WTC11 (cell line): Measurements from ENCODE around the gene DUSP1. TPM values are rescaled to one million over a fixed set of nuclear protein-coding genes. Genes with fewer than 3 reads are reported as not detected.
"Not testable (repeated sequence)": the region's sequence is repeated elsewhere in the genome, so short reads cannot be mapped to it uniquely, and the experiment has no call there.

Experiments used
- ATAC-seq: fragments of 200-7000 bp; cut with Tn5 transposase; 2 replicates; pipeline ENCODE4 v1.10.0; 2021; ENCODE audit warnings: mild to moderate bottlenecking, moderate library complexity
- CTCF ChIA-PET: fragments of 300-600 bp; sonication (Branson Sonifier 250); formaldehyde crosslinking; loops from one replicate; lab custom pipeline; 2021; ENCODE audit warnings: antibody characterized with exemption; lab: Charles Lee
- POLR2A ChIA-PET: fragments of 350-600 bp; sonication (Branson Sonifier 250); formaldehyde crosslinking; loops from one replicate; lab custom pipeline; 2021; ENCODE audit warnings: antibody characterized with exemption; lab: Charles Lee
- DNase-seq: peaks from one replicate; pipeline ENCODE4 v3.0.0; 2021; ENCODE audit warnings: low spot score
- H3K27ac Mint-ChIP-seq: 2 replicates; pipeline ENCODE4 v1.8.0; 2021; ENCODE audit warnings: mixed read lengths
- H3K27me3 Mint-ChIP-seq: 2 replicates; pipeline ENCODE4 v1.8.0; 2021; ENCODE audit warnings: low read depth, mild to moderate bottlenecking, moderate library complexity, mixed read lengths
- H3K36me3 Mint-ChIP-seq: 2 replicates; pipeline ENCODE4 v1.8.0; 2021; ENCODE audit warnings: mixed read lengths
- H3K4me1 Mint-ChIP-seq: 2 replicates; pipeline ENCODE4 v1.8.0; 2022; ENCODE audit warnings: mixed read lengths
- H3K4me3 Mint-ChIP-seq: 2 replicates; pipeline ENCODE4 v1.8.0; 2021; ENCODE audit warnings: mild to moderate bottlenecking, moderate library complexity, mixed read lengths
- H3K9me3 Mint-ChIP-seq: 2 replicates; pipeline ENCODE4 v1.8.0; 2021; ENCODE audit warnings: mixed read lengths
- ATF1 ChIP-seq: sonication (generic); formaldehyde crosslinking; IDR thresholded peaks from 2 replicates; pipeline ENCODE4 v1.8.1; 2023; ENCODE audit warnings: mild to moderate bottlenecking, moderate library complexity, missing genetic modification reagents
- CREB1 ChIP-seq: sonication (generic); formaldehyde crosslinking; IDR thresholded peaks from 2 replicates; pipeline ENCODE4 v1.8.0; 2023; ENCODE audit warnings: mild to moderate bottlenecking, missing genetic modification reagents
- CREM ChIP-seq: sonication (generic); formaldehyde crosslinking; IDR thresholded peaks from 2 replicates; pipeline ENCODE4 v1.8.1; 2022; ENCODE audit warnings: mild to moderate bottlenecking, missing genetic modification reagents, moderate library complexity
- FOXP1 ChIP-seq: sonication (generic); formaldehyde crosslinking; IDR thresholded peaks from 2 replicates; pipeline ENCODE4 v1.8.0; 2022; ENCODE audit warnings: missing genetic modification reagents, mild to moderate bottlenecking, moderate library complexity, borderline replicate concordance
- GTF2I ChIP-seq: fragments of 250-450 bp; sonication (Bioruptor Pico); conservative IDR thresholded peaks from 2 replicates; pipeline ENCODE4 v1.4.0; 2021; ENCODE audit warnings: mild to moderate bottlenecking
- IRF2 ChIP-seq: sonication (generic); formaldehyde crosslinking; IDR thresholded peaks from 2 replicates; pipeline ENCODE4 v1.8.0; 2022; ENCODE audit warnings: low read depth, missing genetic modification reagents, borderline replicate concordance
- NFATC4 ChIP-seq: fragments of 250-450 bp; sonication (Bioruptor Pico); IDR thresholded peaks from 2 replicates; pipeline ENCODE4 v1.9.0; 2021; ENCODE audit warnings: mild to moderate bottlenecking
- NR2C2 ChIP-seq: sonication (generic); formaldehyde crosslinking; IDR thresholded peaks from 2 replicates; pipeline ENCODE4 v1.8.0; 2022; ENCODE audit warnings: mild to moderate bottlenecking, missing genetic modification reagents
- NR3C1 ChIP-seq: sonication (generic); formaldehyde crosslinking; conservative IDR thresholded peaks from 2 replicates; pipeline ENCODE4 v1.8.1; 2023; ENCODE audit warnings: low read depth, mild to moderate bottlenecking, missing genetic modification reagents
- SMAD3 ChIP-seq: sonication (generic); formaldehyde crosslinking; IDR thresholded peaks from 2 replicates; pipeline ENCODE4 v1.8.0; 2022; ENCODE audit warnings: missing genetic modification reagents, mild to moderate bottlenecking, borderline replicate concordance
- ZBTB21 ChIP-seq: sonication (generic); formaldehyde crosslinking; IDR thresholded peaks from 2 replicates; pipeline ENCODE4 v1.8.1; 2023; ENCODE audit warnings: mild to moderate bottlenecking, missing genetic modification reagents, borderline replicate concordance
- total RNA-seq: library from RNA; stranded (reverse); gene quantifications from 3 replicates; pipeline ENCODE4 v1.2.3, GENCODE V29; 2021
- TF ChIP-seq, protein P1 (sequence below): sonication (generic); formaldehyde crosslinking; conservative IDR thresholded peaks from 2 replicates; pipeline ENCODE4 v1.8.1; 2023; ENCODE audit warnings: mild to moderate bottlenecking, low read depth, missing genetic modification reagents, moderate library complexity
- TF ChIP-seq, protein P2 (sequence below): sonication (generic); formaldehyde crosslinking; IDR thresholded peaks from 2 replicates; pipeline ENCODE4 v1.8.0; 2023; ENCODE audit warnings: mild to moderate bottlenecking, missing genetic modification reagents
- TF ChIP-seq, protein P3 (sequence below): sonication (generic); formaldehyde crosslinking; IDR thresholded peaks from 2 replicates; pipeline ENCODE4 v1.8.0; 2023; ENCODE audit warnings: missing genetic modification reagents, mild to moderate bottlenecking, borderline replicate concordance
- TF ChIP-seq, protein P4 (sequence below): sonication (generic); formaldehyde crosslinking; IDR thresholded peaks from 2 replicates; pipeline ENCODE4 v1.8.1; 2023; ENCODE audit warnings: mild to moderate bottlenecking, missing genetic modification reagents, borderline replicate concordance
- TF ChIP-seq, protein P5 (sequence below): sonication (generic); formaldehyde crosslinking; IDR thresholded peaks from 2 replicates; pipeline ENCODE4 v1.8.0; 2022; ENCODE audit warnings: mild to moderate bottlenecking, missing genetic modification reagents

DUSP1 gene
- total RNA-seq, 1 experiment from 2014 or later, result 9.5 TPM

DNA sequence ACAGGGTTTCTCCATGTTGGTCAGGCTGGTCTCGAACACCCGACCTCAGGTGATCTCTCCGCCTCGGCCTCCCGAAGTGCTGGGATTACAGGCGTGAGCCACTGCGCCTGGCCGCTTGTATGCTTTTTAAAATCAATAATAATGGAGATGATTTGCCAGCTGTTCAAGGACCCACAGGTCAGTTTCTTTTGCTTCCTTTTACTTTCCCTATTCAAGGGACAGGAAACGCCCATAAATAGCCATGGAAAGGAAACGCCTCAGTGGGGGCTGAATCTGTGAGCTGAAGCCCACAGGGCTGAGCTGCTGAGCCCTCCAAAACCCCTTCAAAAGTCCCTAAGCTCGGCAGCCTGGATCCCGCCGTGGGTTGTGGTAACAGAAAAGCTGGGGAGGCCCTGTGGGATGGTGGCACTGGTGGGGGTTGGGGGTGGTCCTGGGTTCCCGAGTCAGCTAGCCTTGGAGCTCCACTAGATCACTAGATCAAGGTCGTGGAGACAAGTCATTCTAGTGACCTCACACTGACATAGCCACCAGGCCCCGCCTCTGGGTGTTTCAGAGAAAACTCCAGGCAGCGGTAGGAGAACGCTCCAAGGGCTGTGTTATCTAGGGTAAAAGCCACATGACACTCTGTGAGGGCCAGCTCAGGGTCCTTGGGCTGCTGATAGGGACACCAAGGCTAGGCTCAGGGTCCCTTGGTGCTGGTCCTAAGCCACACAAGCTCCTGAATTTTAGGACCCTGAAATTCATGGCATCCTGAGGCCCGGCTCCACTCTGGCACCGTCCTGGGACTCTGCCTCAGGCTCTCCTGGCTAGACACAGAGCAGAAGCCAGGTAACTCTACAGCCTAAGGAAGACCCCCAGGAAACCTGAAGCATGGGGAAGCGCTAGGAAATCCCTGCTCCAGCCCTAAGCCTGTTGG, 18.0 kb upstream of the DUSP1 start:
- ATAC-seq (peak; percentile 41), DNase-seq (no peak)
- Mint-ChIP-seq H3K4me3 (no peak overlapping the region), H3K27ac (no peak overlapping the region), H3K36me3 (no peaks in the 10 kb centered on the region), H3K4me1 (peaks cover 5% of the 10 kb centered on the region; the same call in 1 of the 2 replicates), H3K9me3 (no peaks in the 10 kb centered on the region), H3K27me3 (peaks cover 5% of the 10 kb centered on the region; the same call in 1 of the 2 replicates)
- ChIA-PET CTCF (interaction anchor here (0.8 to 4.8 kb wide), 5 partner anchors 17 to 170 kb away, joined by 3 to 34 read pairs (median 4); partner anchors contain the start of genes DUSP1 and RPL26L1), POLR2A (interaction anchor here (0.5 to 0.7 kb wide), 2 partner anchors 19 to 212 kb away, joined by 3 to 4 read pairs; partner anchors contain the start of gene DUSP1)
- TF ChIP-seq GTF2I (CRISPR knock-in tag) (no peak), NR2C2 (CRISPR knock-in tag) (no peak), CREB1 (no peak), FOXP1 (no peak), CREM (CRISPR knock-in tag) (no peak), IRF2 (CRISPR knock-in tag) (no peak), NR3C1 (CRISPR knock-in tag) (no peak), SMAD3 (CRISPR knock-in tag) (no peak), NFATC4 (CRISPR knock-in tag) (no peak), ZBTB21 (no peak), ATF1 (CRISPR knock-in tag) (no peak)
- TF ChIP-seq, protein P1, sequence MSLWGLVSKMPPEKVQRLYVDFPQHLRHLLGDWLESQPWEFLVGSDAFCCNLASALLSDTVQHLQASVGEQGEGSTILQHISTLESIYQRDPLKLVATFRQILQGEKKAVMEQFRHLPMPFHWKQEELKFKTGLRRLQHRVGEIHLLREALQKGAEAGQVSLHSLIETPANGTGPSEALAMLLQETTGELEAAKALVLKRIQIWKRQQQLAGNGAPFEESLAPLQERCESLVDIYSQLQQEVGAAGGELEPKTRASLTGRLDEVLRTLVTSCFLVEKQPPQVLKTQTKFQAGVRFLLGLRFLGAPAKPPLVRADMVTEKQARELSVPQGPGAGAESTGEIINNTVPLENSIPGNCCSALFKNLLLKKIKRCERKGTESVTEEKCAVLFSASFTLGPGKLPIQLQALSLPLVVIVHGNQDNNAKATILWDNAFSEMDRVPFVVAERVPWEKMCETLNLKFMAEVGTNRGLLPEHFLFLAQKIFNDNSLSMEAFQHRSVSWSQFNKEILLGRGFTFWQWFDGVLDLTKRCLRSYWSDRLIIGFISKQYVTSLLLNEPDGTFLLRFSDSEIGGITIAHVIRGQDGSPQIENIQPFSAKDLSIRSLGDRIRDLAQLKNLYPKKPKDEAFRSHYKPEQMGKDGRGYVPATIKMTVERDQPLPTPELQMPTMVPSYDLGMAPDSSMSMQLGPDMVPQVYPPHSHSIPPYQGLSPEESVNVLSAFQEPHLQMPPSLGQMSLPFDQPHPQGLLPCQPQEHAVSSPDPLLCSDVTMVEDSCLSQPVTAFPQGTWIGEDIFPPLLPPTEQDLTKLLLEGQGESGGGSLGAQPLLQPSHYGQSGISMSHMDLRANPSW (CRISPR knock-in tag), result no peak
- TF ChIP-seq, protein P2, sequence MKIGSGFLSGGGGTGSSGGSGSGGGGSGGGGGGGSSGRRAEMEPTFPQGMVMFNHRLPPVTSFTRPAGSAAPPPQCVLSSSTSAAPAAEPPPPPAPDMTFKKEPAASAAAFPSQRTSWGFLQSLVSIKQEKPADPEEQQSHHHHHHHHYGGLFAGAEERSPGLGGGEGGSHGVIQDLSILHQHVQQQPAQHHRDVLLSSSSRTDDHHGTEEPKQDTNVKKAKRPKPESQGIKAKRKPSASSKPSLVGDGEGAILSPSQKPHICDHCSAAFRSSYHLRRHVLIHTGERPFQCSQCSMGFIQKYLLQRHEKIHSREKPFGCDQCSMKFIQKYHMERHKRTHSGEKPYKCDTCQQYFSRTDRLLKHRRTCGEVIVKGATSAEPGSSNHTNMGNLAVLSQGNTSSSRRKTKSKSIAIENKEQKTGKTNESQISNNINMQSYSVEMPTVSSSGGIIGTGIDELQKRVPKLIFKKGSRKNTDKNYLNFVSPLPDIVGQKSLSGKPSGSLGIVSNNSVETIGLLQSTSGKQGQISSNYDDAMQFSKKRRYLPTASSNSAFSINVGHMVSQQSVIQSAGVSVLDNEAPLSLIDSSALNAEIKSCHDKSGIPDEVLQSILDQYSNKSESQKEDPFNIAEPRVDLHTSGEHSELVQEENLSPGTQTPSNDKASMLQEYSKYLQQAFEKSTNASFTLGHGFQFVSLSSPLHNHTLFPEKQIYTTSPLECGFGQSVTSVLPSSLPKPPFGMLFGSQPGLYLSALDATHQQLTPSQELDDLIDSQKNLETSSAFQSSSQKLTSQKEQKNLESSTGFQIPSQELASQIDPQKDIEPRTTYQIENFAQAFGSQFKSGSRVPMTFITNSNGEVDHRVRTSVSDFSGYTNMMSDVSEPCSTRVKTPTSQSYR, result no peak
- TF ChIP-seq, protein P3, sequence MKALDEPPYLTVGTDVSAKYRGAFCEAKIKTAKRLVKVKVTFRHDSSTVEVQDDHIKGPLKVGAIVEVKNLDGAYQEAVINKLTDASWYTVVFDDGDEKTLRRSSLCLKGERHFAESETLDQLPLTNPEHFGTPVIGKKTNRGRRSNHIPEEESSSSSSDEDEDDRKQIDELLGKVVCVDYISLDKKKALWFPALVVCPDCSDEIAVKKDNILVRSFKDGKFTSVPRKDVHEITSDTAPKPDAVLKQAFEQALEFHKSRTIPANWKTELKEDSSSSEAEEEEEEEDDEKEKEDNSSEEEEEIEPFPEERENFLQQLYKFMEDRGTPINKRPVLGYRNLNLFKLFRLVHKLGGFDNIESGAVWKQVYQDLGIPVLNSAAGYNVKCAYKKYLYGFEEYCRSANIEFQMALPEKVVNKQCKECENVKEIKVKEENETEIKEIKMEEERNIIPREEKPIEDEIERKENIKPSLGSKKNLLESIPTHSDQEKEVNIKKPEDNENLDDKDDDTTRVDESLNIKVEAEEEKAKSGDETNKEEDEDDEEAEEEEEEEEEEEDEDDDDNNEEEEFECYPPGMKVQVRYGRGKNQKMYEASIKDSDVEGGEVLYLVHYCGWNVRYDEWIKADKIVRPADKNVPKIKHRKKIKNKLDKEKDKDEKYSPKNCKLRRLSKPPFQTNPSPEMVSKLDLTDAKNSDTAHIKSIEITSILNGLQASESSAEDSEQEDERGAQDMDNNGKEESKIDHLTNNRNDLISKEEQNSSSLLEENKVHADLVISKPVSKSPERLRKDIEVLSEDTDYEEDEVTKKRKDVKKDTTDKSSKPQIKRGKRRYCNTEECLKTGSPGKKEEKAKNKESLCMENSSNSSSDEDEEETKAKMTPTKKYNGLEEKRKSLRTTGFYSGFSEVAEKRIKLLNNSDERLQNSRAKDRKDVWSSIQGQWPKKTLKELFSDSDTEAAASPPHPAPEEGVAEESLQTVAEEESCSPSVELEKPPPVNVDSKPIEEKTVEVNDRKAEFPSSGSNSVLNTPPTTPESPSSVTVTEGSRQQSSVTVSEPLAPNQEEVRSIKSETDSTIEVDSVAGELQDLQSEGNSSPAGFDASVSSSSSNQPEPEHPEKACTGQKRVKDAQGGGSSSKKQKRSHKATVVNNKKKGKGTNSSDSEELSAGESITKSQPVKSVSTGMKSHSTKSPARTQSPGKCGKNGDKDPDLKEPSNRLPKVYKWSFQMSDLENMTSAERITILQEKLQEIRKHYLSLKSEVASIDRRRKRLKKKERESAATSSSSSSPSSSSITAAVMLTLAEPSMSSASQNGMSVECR (CRISPR knock-in tag), result no peak
- TF ChIP-seq, protein P4, sequence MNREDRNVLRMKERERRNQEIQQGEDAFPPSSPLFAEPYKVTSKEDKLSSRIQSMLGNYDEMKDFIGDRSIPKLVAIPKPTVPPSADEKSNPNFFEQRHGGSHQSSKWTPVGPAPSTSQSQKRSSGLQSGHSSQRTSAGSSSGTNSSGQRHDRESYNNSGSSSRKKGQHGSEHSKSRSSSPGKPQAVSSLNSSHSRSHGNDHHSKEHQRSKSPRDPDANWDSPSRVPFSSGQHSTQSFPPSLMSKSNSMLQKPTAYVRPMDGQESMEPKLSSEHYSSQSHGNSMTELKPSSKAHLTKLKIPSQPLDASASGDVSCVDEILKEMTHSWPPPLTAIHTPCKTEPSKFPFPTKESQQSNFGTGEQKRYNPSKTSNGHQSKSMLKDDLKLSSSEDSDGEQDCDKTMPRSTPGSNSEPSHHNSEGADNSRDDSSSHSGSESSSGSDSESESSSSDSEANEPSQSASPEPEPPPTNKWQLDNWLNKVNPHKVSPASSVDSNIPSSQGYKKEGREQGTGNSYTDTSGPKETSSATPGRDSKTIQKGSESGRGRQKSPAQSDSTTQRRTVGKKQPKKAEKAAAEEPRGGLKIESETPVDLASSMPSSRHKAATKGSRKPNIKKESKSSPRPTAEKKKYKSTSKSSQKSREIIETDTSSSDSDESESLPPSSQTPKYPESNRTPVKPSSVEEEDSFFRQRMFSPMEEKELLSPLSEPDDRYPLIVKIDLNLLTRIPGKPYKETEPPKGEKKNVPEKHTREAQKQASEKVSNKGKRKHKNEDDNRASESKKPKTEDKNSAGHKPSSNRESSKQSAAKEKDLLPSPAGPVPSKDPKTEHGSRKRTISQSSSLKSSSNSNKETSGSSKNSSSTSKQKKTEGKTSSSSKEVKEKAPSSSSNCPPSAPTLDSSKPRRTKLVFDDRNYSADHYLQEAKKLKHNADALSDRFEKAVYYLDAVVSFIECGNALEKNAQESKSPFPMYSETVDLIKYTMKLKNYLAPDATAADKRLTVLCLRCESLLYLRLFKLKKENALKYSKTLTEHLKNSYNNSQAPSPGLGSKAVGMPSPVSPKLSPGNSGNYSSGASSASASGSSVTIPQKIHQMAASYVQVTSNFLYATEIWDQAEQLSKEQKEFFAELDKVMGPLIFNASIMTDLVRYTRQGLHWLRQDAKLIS (CRISPR knock-in tag), result no peak
- TF ChIP-seq, protein P5, sequence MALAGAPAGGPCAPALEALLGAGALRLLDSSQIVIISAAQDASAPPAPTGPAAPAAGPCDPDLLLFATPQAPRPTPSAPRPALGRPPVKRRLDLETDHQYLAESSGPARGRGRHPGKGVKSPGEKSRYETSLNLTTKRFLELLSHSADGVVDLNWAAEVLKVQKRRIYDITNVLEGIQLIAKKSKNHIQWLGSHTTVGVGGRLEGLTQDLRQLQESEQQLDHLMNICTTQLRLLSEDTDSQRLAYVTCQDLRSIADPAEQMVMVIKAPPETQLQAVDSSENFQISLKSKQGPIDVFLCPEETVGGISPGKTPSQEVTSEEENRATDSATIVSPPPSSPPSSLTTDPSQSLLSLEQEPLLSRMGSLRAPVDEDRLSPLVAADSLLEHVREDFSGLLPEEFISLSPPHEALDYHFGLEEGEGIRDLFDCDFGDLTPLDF, result no peak

DNA sequence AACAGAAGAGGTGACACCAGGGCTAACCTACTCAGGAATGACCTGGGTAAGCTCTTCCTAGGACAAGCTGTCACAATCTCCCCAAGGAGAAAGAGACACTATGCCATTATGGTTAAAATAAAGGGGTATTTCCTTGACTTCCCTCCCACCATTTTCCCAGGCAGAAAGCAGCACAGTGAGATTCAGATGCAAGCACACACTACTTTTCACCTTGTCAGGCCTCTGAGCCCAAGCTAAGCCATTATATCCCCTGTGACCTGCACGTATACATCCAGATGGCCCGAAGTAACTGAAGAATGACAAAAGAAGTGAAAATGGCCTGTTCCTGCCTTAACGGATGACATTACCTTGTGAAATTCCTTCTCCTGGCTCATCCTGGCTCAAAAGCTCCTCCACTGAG, 16.5 kb upstream of the DUSP1 start:
- H3K4me1 Mint-ChIP-seq, H3K27me3 Mint-ChIP-seq, H3K27ac Mint-ChIP-seq, POLR2A ChIA-PET, H3K4me3 Mint-ChIP-seq, DNase-seq, H3K9me3 Mint-ChIP-seq, H3K36me3 Mint-ChIP-seq, ATAC-seq: not testable (repeated sequence)
- CTCF ChIA-PET, result interaction anchor here (0.7 to 1.1 kb wide), 2 partner anchors 15 to 151 kb away, joined by 4 read pairs; no protein-coding TSS in a partner anchor
